Measurements from ENCODE around the gene FSTL1.

DNA sequence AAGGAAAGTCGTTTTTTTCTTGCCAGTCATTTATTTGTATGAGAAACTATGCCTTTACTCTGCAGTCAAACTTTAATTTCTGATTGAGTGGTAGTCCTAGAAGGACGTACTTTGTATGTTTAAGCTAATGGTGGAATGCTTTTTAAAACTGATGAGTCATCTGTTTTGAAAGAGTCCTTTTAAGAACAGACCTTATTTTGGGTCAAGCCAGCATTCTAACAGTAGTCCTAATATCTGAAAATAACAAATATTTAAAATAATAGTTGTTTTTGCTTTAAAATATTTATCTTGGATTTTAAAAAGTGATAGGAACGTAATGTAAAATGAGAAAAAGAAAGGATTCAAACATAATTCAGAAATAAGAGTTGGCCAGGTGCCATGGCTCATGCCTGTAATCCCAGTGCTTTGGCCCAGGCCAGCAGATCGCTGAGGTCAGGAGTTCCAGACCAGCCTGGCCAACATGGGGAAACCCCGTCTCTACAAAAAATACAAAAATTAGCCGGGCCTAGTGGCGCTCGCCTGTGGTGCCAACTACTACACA, 100.3 kb downstream of the FSTL1 start:
- TF ChIP-seq, protein P1, sequence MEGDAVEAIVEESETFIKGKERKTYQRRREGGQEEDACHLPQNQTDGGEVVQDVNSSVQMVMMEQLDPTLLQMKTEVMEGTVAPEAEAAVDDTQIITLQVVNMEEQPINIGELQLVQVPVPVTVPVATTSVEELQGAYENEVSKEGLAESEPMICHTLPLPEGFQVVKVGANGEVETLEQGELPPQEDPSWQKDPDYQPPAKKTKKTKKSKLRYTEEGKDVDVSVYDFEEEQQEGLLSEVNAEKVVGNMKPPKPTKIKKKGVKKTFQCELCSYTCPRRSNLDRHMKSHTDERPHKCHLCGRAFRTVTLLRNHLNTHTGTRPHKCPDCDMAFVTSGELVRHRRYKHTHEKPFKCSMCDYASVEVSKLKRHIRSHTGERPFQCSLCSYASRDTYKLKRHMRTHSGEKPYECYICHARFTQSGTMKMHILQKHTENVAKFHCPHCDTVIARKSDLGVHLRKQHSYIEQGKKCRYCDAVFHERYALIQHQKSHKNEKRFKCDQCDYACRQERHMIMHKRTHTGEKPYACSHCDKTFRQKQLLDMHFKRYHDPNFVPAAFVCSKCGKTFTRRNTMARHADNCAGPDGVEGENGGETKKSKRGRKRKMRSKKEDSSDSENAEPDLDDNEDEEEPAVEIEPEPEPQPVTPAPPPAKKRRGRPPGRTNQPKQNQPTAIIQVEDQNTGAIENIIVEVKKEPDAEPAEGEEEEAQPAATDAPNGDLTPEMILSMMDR (IDR thresholded peaks at IDR 0.05), result no peak
- no peak for TF ChIP-seq ZFX (IDR thresholded peaks at IDR 0.05; ENCODE audit: borderline replicate concordance)

All from 22Rv1 (cell line).